IPS-18c (cell line): ENCODE measurements around the gene CAMK4.

Source experiments
- H3K4me3 ChIP-seq: 2 replicates; pipeline ENCODE4 v1.7.0; 2013; ENCODE audit warnings: low read depth, mild to moderate bottlenecking, low read length, moderate library complexity; ENCODE audit not compliant: insufficient read depth
- H3K9me3 ChIP-seq: one replicate; pipeline ENCODE4 v1.6.1; 2013; ENCODE audit warnings: mild to moderate bottlenecking, low read length, moderate library complexity; ENCODE audit not compliant: control insufficient read depth, insufficient read depth

The CAMK4 gene

GRCh38 chr5:111469293-111469896 is 245.2 kb downstream of the CAMK4 start:
- H3K9me3 ChIP-seq: no peaks in the 10 kb centered on the region

DNA sequence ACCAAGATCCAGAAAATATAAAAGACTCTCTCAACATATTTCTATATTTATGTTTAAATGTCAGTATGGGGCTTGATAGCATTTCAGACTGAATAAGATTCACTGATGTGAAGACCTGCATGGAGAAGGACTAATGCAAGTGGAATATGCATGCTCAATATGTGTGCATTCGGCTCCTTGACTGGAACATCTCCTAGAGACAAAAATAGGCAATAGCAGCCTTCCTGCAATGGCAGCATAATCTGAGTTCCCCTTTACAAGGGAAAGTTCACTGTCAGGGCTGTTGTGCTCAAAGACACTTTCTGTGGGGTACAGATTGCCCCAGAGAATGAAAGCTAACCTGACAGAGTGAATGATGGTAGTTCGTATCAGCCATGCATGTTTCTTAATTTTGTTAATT is 245.7 kb downstream of the CAMK4 start:
- Histone ChIP-seq H3K4me3 (no peak overlapping the region), H3K9me3 (no peaks in the 10 kb centered on the region)

More at GRCh38 chr5:111469293-111469896, 245.2 kb downstream of the CAMK4 start:
- no peak overlapping the region for H3K4me3 ChIP-seq

- no peaks in the 10 kb centered on the region for H3K9me3 ChIP-seq
- no peak overlapping the region for H3K4me3 ChIP-seq
Observed at GRCh38 chr5:111472096-111472495, 247.9 kb downstream of the CAMK4 start.

DNA sequence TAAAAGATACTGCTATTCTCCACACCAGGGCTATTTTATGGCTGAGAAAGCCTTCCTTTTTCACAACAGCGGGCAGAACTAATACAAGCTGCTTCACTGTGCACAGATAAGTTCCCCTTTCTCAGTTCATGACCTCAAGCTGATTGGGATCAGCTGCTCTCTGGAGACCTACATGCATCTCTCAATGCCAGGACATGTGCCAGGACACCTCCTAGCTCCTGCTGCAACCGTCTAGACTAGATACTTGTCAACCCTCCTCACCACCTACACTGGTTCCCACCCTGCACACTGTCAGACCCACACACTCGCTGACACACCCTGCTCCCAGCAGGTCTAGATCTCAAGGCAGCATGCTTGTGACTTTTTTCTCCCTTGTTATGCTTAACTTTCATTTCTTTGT is 248.4 kb downstream of the CAMK4 start:
- Histone ChIP-seq H3K4me3 (no peak overlapping the region), H3K9me3 (no peaks in the 10 kb centered on the region)

GRCh38 chr5:111478266-111478665 is 254.1 kb downstream of the CAMK4 start:
- Histone ChIP-seq H3K4me3 (no peak overlapping the region), H3K9me3 (no peaks in the 10 kb centered on the region)

DNA sequence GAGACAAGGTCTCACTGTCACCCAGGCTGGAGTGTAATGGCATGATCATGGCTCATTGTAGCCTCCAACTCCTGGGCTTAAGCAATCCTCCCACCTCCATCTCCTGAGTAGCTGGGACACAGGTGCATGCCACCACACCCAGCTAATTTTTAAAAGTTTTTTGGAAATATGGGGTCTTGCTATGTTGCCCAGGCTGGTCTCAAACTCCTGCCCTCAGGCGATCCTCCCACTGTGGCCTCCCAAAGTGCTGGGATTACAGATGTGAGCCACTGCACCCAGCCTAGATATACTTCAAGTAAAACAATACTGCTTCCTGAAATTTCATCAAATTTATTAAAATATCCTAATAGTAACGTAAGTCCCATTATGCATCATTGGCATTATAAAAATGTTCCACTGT is 254.7 kb downstream of the CAMK4 start:
- no peak overlapping the region for H3K4me3 ChIP-seq
- no peaks in the 10 kb centered on the region for H3K9me3 ChIP-seq

- Histone ChIP-seq H3K4me3 (no peak overlapping the region), H3K9me3 (no peaks in the 10 kb centered on the region)
Observed at GRCh38 chr5:111480346-111480745, 256.2 kb downstream of the CAMK4 start.

GRCh38 chr5:111486055-111486454 is 261.9 kb downstream of the CAMK4 start:
- H3K4me3 ChIP-seq: no peak overlapping the region
- H3K9me3 ChIP-seq: no peaks in the 10 kb centered on the region

DNA sequence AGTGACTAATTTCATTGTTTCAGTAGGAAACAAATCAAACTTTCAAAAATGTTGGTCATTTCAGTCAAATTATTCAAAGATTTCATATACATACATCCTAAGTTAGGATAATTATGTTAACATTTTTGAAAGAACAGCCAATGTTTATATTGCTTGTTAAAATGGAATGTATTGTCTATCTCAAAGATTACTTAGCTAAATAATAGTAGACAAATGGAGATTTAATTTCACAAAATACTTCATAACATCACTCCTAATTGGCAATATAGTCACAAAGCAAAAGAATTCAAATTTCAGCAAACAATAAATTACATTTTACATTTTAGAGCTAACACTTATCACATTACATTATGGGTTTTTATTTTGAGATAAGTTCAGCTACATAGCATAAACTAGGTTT is 262.7 kb downstream of the CAMK4 start:
- H3K4me3 ChIP-seq: no peak overlapping the region
- no peaks in the 10 kb centered on the region for H3K9me3 ChIP-seq

- Histone ChIP-seq H3K4me3 (no peak overlapping the region), H3K9me3 (no peaks in the 10 kb centered on the region)
Observed at GRCh38 chr5:111488353-111488752, 264.2 kb downstream of the CAMK4 start.

- Histone ChIP-seq H3K4me3 (no peak overlapping the region), H3K9me3 (no peaks in the 10 kb centered on the region)
Observed at GRCh38 chr5:111493031-111493430, 268.8 kb downstream of the CAMK4 start.

GRCh38 chr5:111494355-111494999 is 270.3 kb downstream of the CAMK4 start:
- Histone ChIP-seq H3K9me3 (no peaks in the 10 kb centered on the region), H3K4me3 (no peak overlapping the region)

DNA sequence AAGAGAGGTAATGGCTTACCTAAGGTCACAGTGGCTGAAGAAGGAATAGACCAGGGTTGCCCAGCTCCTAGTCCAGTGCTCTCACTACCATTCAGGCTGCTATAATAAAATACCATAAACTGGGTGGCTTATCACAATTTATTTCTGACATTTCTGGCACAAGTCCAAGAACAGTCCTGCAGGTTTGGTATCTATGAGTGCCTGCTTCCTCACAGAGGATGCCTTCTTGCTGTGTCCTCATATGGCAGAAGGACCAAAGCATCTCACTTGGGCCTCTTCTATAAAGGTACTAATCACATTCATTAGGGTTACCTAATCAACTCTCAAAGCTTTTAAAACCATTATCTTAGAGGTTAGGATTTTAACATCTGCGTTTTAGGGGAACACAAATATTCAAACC is 271.0 kb downstream of the CAMK4 start:
- Histone ChIP-seq H3K9me3 (no peaks in the 10 kb centered on the region), H3K4me3 (no peak overlapping the region)

DNA sequence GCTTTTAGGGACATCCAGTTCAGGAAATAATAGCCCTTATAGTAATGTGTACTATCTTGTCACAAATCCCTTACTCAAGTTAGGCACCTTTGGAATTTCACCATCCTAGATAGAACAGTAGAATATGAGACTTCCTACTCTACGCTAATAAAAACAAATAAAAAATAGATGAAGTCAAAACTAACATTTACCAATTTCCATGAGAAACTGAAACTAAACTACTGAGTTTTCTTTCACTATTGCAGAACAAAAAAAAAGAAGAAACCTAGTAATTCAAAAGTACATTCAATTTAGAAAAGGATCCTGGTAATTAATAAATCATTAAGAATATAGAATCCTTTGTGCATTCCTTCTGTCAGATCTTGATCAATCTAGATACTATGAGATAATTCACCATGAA is 274.2 kb downstream of the CAMK4 start:
- no peak overlapping the region for H3K4me3 ChIP-seq
- no peaks in the 10 kb centered on the region for H3K9me3 ChIP-seq

GRCh38 chr5:111502956-111503355 is 278.8 kb downstream of the CAMK4 start:
- H3K9me3 ChIP-seq: no peaks in the 10 kb centered on the region
- no peak overlapping the region for H3K4me3 ChIP-seq

GRCh38 chr5:111505096-111505495 is 280.9 kb downstream of the CAMK4 start:
- no peak overlapping the region for H3K4me3 ChIP-seq
- no peaks in the 10 kb centered on the region for H3K9me3 ChIP-seq

GRCh38 chr5:111507276-111507675 is 283.1 kb downstream of the CAMK4 start:
- Histone ChIP-seq H3K4me3 (no peak overlapping the region), H3K9me3 (no peaks in the 10 kb centered on the region)

DNA sequence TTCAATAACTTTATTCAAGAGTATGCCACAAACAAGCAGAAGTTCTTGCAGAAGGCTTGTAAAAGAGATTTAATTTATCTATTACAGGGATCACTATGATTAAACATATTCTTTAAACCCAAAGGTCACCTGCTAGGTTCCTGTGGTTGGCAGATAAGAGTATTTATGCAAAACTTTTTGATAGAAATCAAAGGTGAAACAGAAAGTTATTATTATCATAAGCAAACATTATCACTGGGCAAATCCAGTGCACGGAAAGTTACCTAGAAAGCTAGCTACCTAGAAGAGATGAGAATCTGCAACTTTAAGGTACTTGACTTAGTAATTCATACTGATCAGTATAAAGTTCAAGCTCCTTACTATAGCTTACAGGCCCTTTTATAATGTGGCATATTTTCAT is 284.9 kb downstream of the CAMK4 start:
- Histone ChIP-seq H3K9me3 (no peaks in the 10 kb centered on the region), H3K4me3 (no peak overlapping the region)
